22Rv1 (cell line): Measurements from ENCODE around the gene MARF1.

Experiments
- CTCF ChIP-seq: fragments of 450-650 bp; IDR thresholded peaks from 2 replicates; pipeline ENCODE4 v1.5.1; 2017; ENCODE audit warnings: mild to moderate bottlenecking
- ZFX ChIP-seq: fragments of 450-650 bp; IDR thresholded peaks from 2 replicates; pipeline ENCODE4 v1.6.1; 2017; ENCODE audit warnings: antibody characterized with exemption, borderline replicate concordance

GRCh38 chr16:15575293-15576049, 67.5 kb downstream of the MARF1 start:
- TF ChIP-seq CTCF (no peak), ZFX (no peak)
